Measurements from ENCODE around the gene PLEK2. TPM values are rescaled to one million over a fixed set of nuclear protein-coding genes. Genes with fewer than 3 reads are reported as not detected.

PLEK2 gene
- total RNA-seq, 2 donors from 2014 or later, result 8.1 to 21.1 TPM

DNA sequence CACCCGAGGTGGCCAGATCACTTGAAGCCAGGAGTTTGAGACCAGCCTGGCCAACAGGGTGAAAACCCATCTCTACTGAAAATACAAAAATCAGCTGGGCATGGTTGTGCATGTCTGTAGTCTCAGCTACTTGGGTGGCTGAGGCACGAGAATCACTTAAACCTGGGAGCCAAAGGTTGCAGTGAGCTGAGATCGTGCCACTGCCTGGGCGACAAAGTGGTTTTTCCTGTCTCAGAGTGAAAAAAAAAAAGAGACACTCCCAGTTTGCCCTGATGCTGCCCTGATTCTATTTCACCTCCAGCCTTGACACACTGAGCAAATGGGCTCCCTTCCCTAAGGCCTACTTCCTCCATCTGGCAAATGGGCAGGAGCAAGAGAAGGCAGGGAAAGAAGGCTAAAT lies 28.5 kb upstream of the PLEK2 start:
- Histone ChIP-seq H3K9me3 (no peaks in the 10 kb centered on the region), H3K4me3 (no peak overlapping the region), H3K36me3 (no peaks in the 10 kb centered on the region), H3K4me1 (replicated peaks) (peaks cover 7% of the 10 kb centered on the region), H3K27me3 (replicated peaks; ENCODE audit: insufficient read depth) (no peaks in the 10 kb centered on the region), H3K27ac (no peak overlapping the region)
- WGBS, result 45% methylated on average over 4 of the region's 4 CpGs
- TF ChIP-seq POLR2A (IDR thresholded peaks at IDR 0.05) (no peak), POLR2AphosphoS5 (IDR thresholded peaks at IDR 0.05) (no peak)
- TF ChIP-seq, protein P1, sequence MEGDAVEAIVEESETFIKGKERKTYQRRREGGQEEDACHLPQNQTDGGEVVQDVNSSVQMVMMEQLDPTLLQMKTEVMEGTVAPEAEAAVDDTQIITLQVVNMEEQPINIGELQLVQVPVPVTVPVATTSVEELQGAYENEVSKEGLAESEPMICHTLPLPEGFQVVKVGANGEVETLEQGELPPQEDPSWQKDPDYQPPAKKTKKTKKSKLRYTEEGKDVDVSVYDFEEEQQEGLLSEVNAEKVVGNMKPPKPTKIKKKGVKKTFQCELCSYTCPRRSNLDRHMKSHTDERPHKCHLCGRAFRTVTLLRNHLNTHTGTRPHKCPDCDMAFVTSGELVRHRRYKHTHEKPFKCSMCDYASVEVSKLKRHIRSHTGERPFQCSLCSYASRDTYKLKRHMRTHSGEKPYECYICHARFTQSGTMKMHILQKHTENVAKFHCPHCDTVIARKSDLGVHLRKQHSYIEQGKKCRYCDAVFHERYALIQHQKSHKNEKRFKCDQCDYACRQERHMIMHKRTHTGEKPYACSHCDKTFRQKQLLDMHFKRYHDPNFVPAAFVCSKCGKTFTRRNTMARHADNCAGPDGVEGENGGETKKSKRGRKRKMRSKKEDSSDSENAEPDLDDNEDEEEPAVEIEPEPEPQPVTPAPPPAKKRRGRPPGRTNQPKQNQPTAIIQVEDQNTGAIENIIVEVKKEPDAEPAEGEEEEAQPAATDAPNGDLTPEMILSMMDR (IDR thresholded peaks at IDR 0.05), result no peak
- peak; percentile 14 for DNase-seq (ENCODE audit: low spot score)
- intact Hi-C loops (cut with DNase I), result no loop called here

DNA sequence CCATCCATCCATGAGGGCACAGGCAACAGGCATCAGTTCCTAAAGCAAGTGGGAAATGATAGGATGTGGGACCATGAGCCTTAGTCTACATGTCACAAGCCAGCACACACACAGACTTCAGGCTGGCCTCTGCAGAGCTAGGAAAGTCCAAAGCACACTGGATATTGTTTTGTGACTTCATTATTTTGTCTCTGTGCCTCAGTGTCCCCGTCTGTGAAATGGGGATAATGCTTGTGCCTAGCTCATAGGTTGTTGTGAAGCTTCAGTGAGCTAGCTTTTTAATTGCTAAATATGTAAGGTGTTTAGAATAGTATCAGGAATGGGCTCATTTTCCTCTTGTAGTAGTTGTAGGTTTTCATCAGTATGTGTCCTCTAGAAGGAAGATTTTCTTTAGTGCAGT lies 27.0 kb upstream of the PLEK2 start:
- no peaks in the 10 kb centered on the region for H3K27me3 ChIP-seq (replicated peaks; ENCODE audit: insufficient read depth)
- peaks cover 7% of the 10 kb centered on the region for H3K4me1 ChIP-seq (replicated peaks)
- H3K36me3 ChIP-seq, result no peaks in the 10 kb centered on the region
- no peak overlapping the region for H3K27ac ChIP-seq
- 87% methylated on average over 1 of the region's 1 CpG for WGBS
- intact Hi-C loops (cut with DNase I), result loop anchor here (10.0 kb wide), 1 partner anchor 256 kb away; the partner anchor contains the start of gene RDH11
- no peaks in the 10 kb centered on the region for H3K9me3 ChIP-seq
- no peak for DNase-seq (ENCODE audit: low spot score)
- H3K4me3 ChIP-seq, result no peak overlapping the region
- TF ChIP-seq POLR2A (IDR thresholded peaks at IDR 0.05) (no peak), POLR2AphosphoS5 (IDR thresholded peaks at IDR 0.05) (no peak)
- TF ChIP-seq, protein P1 (IDR thresholded peaks at IDR 0.05), result no peak

DNA sequence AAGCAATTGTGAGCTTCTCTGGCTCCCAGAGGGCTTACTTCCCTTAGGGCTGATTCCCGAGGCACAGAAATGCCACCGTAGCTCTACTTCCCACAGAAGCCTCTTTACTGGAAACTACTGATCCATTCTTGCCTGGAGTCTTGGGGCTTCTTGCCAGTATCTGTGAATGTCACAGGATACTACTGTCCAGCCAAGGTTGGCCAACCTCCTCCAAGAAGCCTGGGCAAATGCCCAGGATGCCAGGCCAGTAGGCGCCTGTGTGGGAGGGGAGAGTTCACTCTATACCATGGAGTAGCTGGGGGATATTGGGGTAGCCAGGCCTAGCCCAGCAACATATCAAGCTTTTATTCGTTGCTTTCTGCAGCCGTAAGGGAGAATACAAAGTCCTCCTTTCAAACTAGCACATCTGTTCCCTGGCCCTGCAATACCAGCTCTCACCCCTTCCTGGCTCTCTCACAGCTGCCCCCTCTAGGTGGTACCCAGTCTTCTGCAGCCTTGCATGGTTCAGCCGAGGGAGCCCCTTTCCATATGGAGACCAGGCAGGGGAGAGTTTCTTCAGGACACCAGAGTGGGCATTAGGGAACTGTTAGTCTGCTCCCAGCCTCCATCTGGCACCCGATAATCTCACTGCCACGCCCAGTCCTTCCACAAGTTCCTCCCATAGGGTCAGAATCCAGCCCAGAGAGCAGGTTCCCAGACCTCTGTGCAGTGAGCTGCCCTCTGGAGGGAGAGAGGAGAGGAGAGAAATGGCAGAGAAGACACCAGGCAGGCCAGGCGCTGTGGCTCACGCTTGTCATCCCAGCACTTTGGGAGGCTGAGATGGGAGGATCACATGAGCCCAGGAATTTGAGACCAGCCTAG lies 24.3 kb upstream of the PLEK2 start:
- H3K4me1 ChIP-seq (replicated peaks), result peaks cover 7% of the 10 kb centered on the region
- intact Hi-C loops (cut with DNase I), result loop anchor here (10.0 kb wide), 1 partner anchor 259 kb away; the partner anchor contains the start of gene RDH11
- no peak overlapping the region for H3K4me3 ChIP-seq
- WGBS, result 86% methylated on average over 10 of the region's 10 CpGs
- no peaks in the 10 kb centered on the region for H3K27me3 ChIP-seq (replicated peaks; ENCODE audit: insufficient read depth)
- H3K36me3 ChIP-seq, result no peaks in the 10 kb centered on the region
- TF ChIP-seq POLR2AphosphoS5 (IDR thresholded peaks at IDR 0.05) (no peak), POLR2A (IDR thresholded peaks at IDR 0.05) (no peak)
- TF ChIP-seq, protein P1 (IDR thresholded peaks at IDR 0.05), result no peak
- DNase-seq (ENCODE audit: low spot score), result no peak
- H3K9me3 ChIP-seq, result no peaks in the 10 kb centered on the region
- no peak overlapping the region for H3K27ac ChIP-seq

DNA sequence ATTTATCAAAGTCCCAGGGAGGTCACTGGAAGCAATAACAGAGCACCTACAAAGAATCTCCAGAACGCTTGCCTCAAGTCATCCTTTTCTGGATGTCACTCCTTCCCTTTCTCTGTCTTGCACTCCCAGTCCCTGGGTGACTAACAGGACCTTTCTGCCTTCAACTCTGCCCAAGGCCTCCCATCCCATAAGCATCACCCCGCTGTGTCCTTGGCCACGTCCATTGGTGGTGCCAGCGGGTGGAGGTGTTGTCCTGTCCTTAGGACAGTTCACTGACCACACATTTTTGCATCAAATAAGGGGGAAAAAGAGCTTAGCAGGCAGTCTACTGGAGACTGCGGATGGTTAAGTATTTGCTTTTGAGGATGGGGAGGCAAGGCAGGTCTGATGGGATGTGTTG lies 23.6 kb upstream of the PLEK2 start:
- H3K27ac ChIP-seq, result no peak overlapping the region
- no peak for TF ChIP-seq POLR2AphosphoS5 (IDR thresholded peaks at IDR 0.05)
- TF ChIP-seq, protein P1 (IDR thresholded peaks at IDR 0.05), result no peak
- TF ChIP-seq POLR2A (IDR thresholded peaks at IDR 0.05), result no peak
- intact Hi-C loops (cut with DNase I), result loop anchor here (10.0 kb wide), 1 partner anchor 259 kb away; the partner anchor contains the start of gene RDH11

More for the DNA sequence above, 23.6 kb upstream of the PLEK2 start:
- Histone ChIP-seq H3K4me1 (replicated peaks) (peaks cover 4% of the 10 kb centered on the region), H3K9me3 (no peaks in the 10 kb centered on the region), H3K36me3 (no peaks in the 10 kb centered on the region), H3K4me3 (no peak overlapping the region), H3K27me3 (replicated peaks; ENCODE audit: insufficient read depth) (no peaks in the 10 kb centered on the region)
- WGBS, result 97% methylated on average over 5 of the region's 5 CpGs
- DNase-seq (ENCODE audit: low spot score), result no peak

All from prostate gland (tissue), 2 donors.